CD1c-positive myeloid dendritic cell (primary cell): ENCODE results near the gene PRPF19.

Experiments used
- DNase-seq: peaks from one replicate; pipeline ENCODE4 v3.0.0-alpha.2; 2016; ENCODE audit errors: extremely low spot score

The PRPF19 gene

GRCh38 chr11:60937811-60938210, 31.4 kb upstream of the PRPF19 start:
- no peak for DNase-seq

- DNase-seq: no peak
Observed at GRCh38 chr11:60937144-60937527, 30.8 kb upstream of the PRPF19 start.

- DNase-seq: no peak
Observed at GRCh38 chr11:60936467-60937143, 30.2 kb upstream of the PRPF19 start.

- DNase-seq: no peak
Observed at GRCh38 chr11:60935676-60936442, 29.5 kb upstream of the PRPF19 start.

GRCh38 chr11:60934790-60935605, 28.6 kb upstream of the PRPF19 start:
- no peak for DNase-seq

GRCh38 chr11:60934124-60934789, 27.9 kb upstream of the PRPF19 start:
- DNase-seq: no peak

- DNase-seq: no peak
Observed at GRCh38 chr11:60933416-60934123, 27.2 kb upstream of the PRPF19 start.

GRCh38 chr11:60932605-60933356, 26.4 kb upstream of the PRPF19 start:
- no peak for DNase-seq

- no peak for DNase-seq
Observed at GRCh38 chr11:60931917-60932316, 25.5 kb upstream of the PRPF19 start.

- no peak for DNase-seq
Observed at GRCh38 chr11:60930394-60930793, 24.0 kb upstream of the PRPF19 start.

- no peak for DNase-seq
Observed at GRCh38 chr11:60929764-60930163, 23.4 kb upstream of the PRPF19 start.

- no peak for DNase-seq
Observed at GRCh38 chr11:60928563-60929001, 22.2 kb upstream of the PRPF19 start.

GRCh38 chr11:60927600-60927999, 21.2 kb upstream of the PRPF19 start:
- DNase-seq: no peak

GRCh38 chr11:60927061-60927592, 20.7 kb upstream of the PRPF19 start:
- DNase-seq: no peak

- DNase-seq: no peak
Observed at GRCh38 chr11:60926500-60926899, 20.1 kb upstream of the PRPF19 start.

- peak; percentile 67 for DNase-seq
Observed at GRCh38 chr11:60925868-60926267, 19.5 kb upstream of the PRPF19 start.

- no peak for DNase-seq
Observed at GRCh38 chr11:60924906-60925853, 18.8 kb upstream of the PRPF19 start.

- DNase-seq: peak; percentile 29
Observed at GRCh38 chr11:60924110-60924905, 17.9 kb upstream of the PRPF19 start, which contains the start of gene TMEM132A. Gene TMEM132A, plus strand, starts transcription at chr11:60924460. Its CDS starts 174 bp downstream, at chr11:60924634.
